Prostate gland (tissue), 2 donors: ENCODE data around the gene PSMD13. TPM values are rescaled to one million over a fixed set of nuclear protein-coding genes. Genes with fewer than 3 reads are reported as not detected.

ENCODE experiments used
- DNase-seq: peaks from one replicate; pipeline ENCODE4 v3.0.0-alpha.2; 2019; ENCODE audit warnings: low spot score
- H3K27ac ChIP-seq, 2 donors: fragments of 200-600 bp; sonication (generic); 2 replicates each; pipeline ENCODE4 v1.5.1; 2017 to 2019
- H3K27me3 ChIP-seq: fragments of 200-600 bp; sonication (generic); replicated peaks from 2 replicates; pipeline ENCODE4 v1.5.1; 2019; ENCODE audit not compliant: insufficient read depth
- H3K36me3 ChIP-seq, 2 donors: fragments of 200-600 bp; sonication (generic); 1 replicate in 1 of 2; 2 replicates in 1 of 2; pipeline versions ENCODE4 v1.5.1 to v1.8.1; 2017 to 2019
- H3K4me1 ChIP-seq: fragments of 200-600 bp; sonication (generic); replicated peaks from 2 replicates; pipeline ENCODE4 v1.5.1; 2019
- H3K4me3 ChIP-seq, 2 donors: fragments of 200-600 bp; sonication (generic); 2 replicates each; pipeline ENCODE4 v1.5.1; 2017 to 2019
- H3K9me3 ChIP-seq: fragments of 200-600 bp; sonication (generic); 2 replicates; pipeline ENCODE4 v1.5.1; 2017
- POLR2A ChIP-seq: fragments of 450-650 bp; IDR thresholded peaks from one replicate; pipeline ENCODE4 v1.6.1; 2016; ENCODE audit warnings: antibody characterized with exemption, mild to moderate bottlenecking
- POLR2AphosphoS5 ChIP-seq: sonication (generic); formaldehyde crosslinking; IDR thresholded peaks from one replicate; pipeline ENCODE4 v1.6.1; 2017; ENCODE audit warnings: antibody characterized with exemption
- WGBS: methylation state at CpG from one replicate; pipeline ENCODE4 v1.1.5; 2018; 5-methylcytosine and 5-hydroxymethylcytosine counted together
- intact Hi-C: fragments of 100-400 bp; cut with DNase I; formaldehyde crosslinking; loops from one replicate; pipeline ENCODE4 v1.14.2; 2022
- total RNA-seq, 2 donors: library from RNA; depleted of rRNA; stranded (reverse); fragments of >200 nt; gene quantifications; one replicate each; pipeline ENCODE4 v1.1.0, GENCODE V29; 2016
- TF ChIP-seq, protein P1 (sequence below), 4 experiments: fragments of 200-600 bp in 2 of 4; fragments of 450-650 bp in 2 of 4; sonication (generic) in 2 of 4; IDR thresholded peaks; 1 replicate in 3 of 4; 2 replicates in 1 of 4; pipeline ENCODE4 v1.5.1; 2016 to 2019; ENCODE audit warnings: antibody characterized with exemption in 4 of 4, mild to moderate bottlenecking in 2 of 4, moderate library complexity in 2 of 4

Gene PSMD13
- total RNA-seq, 2 donors from 2014 or later, result 87.4 to 129 TPM

- Histone ChIP-seq H3K9me3 (no peaks in the 10 kb centered on the region), H3K4me3 (no peak overlapping the region), H3K27ac (no peak overlapping the region), H3K4me1 (no peaks in the 10 kb centered on the region), H3K36me3 (no peaks in the 10 kb centered on the region), H3K27me3 (no peaks in the 10 kb centered on the region)
- no peak for DNase-seq
- intact Hi-C loops, result no loop called here
- TF ChIP-seq POLR2A, result no peak
- no peak for TF ChIP-seq POLR2AphosphoS5
- TF ChIP-seq, protein P1, sequence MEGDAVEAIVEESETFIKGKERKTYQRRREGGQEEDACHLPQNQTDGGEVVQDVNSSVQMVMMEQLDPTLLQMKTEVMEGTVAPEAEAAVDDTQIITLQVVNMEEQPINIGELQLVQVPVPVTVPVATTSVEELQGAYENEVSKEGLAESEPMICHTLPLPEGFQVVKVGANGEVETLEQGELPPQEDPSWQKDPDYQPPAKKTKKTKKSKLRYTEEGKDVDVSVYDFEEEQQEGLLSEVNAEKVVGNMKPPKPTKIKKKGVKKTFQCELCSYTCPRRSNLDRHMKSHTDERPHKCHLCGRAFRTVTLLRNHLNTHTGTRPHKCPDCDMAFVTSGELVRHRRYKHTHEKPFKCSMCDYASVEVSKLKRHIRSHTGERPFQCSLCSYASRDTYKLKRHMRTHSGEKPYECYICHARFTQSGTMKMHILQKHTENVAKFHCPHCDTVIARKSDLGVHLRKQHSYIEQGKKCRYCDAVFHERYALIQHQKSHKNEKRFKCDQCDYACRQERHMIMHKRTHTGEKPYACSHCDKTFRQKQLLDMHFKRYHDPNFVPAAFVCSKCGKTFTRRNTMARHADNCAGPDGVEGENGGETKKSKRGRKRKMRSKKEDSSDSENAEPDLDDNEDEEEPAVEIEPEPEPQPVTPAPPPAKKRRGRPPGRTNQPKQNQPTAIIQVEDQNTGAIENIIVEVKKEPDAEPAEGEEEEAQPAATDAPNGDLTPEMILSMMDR (IDR thresholded peaks at IDR 0.05), result no peak
- 80% methylated on average over 22 of the region's 23 CpGs for WGBS
Measured at GRCh38 chr11:196786-197731, 39.7 kb upstream of the PSMD13 start.

- Histone ChIP-seq H3K27me3 (no peaks in the 10 kb centered on the region), H3K4me3 (no peak overlapping the region), H3K9me3 (no peaks in the 10 kb centered on the region), H3K4me1 (no peaks in the 10 kb centered on the region), H3K27ac (no peak overlapping the region), H3K36me3 (no peaks in the 10 kb centered on the region)
- intact Hi-C loops, result no loop called here
- TF ChIP-seq POLR2AphosphoS5 (no peak), POLR2A (no peak)
- TF ChIP-seq, protein P1 (IDR thresholded peaks at IDR 0.05), result no peak
- DNase-seq, result no peak
- 89% methylated on average over 9 of the region's 9 CpGs for WGBS
Measured at GRCh38 chr11:197741-198235, 39.0 kb upstream of the PSMD13 start.

DNA sequence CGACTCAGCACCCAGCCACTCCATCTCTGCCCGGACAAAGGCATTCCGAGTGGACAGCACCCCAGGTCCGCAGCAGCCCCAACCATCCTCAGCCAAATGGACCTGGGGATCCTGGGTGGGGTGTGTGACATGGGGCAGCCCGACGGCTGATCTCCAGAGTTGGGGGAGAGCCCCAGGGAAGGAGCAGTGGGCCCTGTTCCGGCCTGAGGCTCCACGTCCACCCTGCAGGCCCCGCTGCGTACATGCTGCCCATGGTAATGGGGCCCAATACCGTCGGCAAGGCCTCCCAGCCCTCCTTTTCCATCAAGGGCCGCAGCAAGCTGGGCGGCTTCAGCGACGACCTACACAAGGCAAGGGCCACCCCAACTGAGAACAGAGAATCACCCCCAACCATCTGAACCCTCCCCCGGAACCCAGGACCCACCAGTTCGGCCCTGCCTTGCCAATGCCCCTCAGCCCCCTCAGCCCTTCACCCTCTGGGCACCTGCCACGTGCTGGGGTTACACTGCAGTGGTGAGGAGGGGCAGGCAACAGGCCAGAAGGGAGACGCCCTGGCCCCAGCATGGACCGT lies 38.5 kb upstream of the PSMD13 start:
- DNase-seq, result no peak
- no peak for TF ChIP-seq POLR2A
- TF ChIP-seq, protein P1 (IDR thresholded peaks at IDR 0.05), result no peak
- TF ChIP-seq POLR2AphosphoS5, result no peak
- Histone ChIP-seq H3K4me3 (no peak overlapping the region), H3K9me3 (no peaks in the 10 kb centered on the region), H3K27me3 (no peaks in the 10 kb centered on the region), H3K36me3 (no peaks in the 10 kb centered on the region), H3K4me1 (no peaks in the 10 kb centered on the region), H3K27ac (no peak overlapping the region)
- 86% methylated on average over 21 of the region's 21 CpGs for WGBS
- intact Hi-C loops, result no loop called here

DNA sequence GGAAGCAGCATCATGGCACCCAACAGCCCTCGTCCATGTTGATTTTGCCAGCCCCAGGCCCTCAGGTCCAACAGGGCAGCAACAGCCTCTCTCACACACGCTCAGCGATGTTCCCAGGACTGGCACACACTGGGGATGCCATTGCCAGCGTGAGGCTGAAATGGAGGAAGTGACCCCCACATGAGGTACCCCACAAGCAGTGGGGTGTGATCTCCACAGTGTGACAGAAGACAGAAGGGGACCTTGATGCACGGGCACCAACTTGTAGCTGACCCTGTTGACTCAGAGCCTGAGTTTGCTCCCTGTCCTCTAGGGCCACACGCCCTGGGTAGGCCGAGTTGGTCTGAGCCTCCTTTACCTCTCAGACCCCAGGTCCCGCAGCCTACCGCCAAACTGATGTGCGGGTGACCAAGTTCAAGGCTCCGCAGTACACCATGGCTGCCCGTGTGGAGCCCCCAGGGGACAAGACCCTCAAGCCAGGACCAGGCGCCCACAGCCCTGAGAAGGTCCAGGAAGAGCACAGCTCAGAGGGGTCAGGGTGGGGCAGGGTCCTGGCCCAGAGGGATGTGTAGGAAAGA lies 37.7 kb upstream of the PSMD13 start:
- H3K27ac ChIP-seq, result no peak overlapping the region
- TF ChIP-seq, protein P1 (IDR thresholded peaks at IDR 0.05), result no peak
- TF ChIP-seq POLR2A, result no peak
- TF ChIP-seq POLR2AphosphoS5, result no peak
- DNase-seq, result no peak
- no peaks in the 10 kb centered on the region for H3K4me1 ChIP-seq
- no peaks in the 10 kb centered on the region for H3K9me3 ChIP-seq
- H3K36me3 ChIP-seq, result peaks cover 0 to 1% of the 10 kb centered on the region in 2 donors
- intact Hi-C loops, result no loop called here
- H3K27me3 ChIP-seq, result no peaks in the 10 kb centered on the region
- 86% methylated on average over 13 of the region's 13 CpGs for WGBS
- H3K4me3 ChIP-seq, result no peak overlapping the region
